HG02981 (cell line): Measurements from ENCODE around the gene ANKDD1A.
A peak's percentile ranks its signal among the peaks of the same experiment; 100 is the strongest.

Source experiments
- ATAC-seq: cut with Tn5 transposase; IDR thresholded peaks from one replicate; pipeline ENCODE4 v1.9.1; 2021; ENCODE audit warnings: mild to moderate bottlenecking, moderate library complexity; ENCODE audit not compliant: unreplicated experiment

ANKDD1A gene

DNA sequence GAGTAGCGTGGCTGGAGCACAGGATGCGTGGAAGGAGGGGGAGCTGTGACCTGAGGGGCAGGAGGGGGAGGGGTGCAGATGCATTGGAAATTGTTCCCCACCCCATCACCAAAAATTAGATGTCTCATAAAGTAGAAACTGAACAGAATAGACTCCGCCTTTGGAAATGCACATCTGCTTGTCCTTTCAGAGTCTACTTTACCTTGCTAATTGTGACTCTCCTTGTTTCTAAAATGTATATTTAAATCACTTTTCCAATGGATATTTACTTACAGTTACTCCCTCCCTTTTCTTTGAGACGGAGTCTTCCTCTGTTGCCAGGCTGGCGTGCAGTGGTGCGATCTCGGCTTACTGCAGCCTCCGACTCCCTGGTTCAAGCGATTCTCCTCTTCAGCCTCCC lies 47.4 kb downstream of the ANKDD1A start:
- no peak for ATAC-seq

DNA sequence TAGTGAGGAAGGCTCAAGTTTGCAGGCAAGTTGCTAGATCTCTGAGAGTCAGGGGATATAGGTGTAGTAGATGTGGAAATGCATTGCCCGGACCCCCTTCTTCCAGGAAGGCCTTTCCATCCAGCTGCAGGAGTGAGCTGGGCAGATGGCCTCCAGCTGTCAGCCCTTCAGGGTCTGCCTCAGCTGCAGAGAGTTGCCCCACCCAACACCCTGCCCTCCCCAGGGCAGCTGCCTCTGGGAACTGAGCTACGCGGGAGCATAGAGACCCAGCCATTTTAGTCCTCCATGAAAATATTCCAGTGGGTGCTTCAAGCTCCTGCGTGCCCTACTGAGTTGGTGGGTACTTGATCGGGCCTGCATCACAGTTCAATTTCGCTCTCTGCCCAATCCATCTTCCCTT lies 48.5 kb downstream of the ANKDD1A start:
- ATAC-seq, result no peak

DNA sequence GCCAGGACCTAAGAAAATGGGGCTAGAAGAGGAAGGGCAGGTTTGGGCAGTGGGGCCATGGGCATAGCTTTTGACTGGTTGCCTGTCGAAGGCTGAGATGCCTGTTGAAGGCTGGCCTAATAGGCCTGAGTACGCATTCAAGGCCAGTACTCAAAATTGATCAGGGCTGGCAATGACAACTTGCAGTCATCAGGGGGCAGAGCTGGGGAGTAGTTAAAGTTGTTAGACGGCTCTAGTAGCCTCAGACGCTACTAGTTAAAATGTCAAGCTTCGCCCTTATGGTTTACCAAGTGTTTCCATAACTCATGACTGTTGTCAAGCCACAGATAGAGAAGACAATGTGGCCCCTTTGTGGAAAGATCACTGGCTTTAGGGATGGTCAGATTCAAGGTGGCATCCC lies 49.3 kb downstream of the ANKDD1A start:
- no peak for ATAC-seq

DNA sequence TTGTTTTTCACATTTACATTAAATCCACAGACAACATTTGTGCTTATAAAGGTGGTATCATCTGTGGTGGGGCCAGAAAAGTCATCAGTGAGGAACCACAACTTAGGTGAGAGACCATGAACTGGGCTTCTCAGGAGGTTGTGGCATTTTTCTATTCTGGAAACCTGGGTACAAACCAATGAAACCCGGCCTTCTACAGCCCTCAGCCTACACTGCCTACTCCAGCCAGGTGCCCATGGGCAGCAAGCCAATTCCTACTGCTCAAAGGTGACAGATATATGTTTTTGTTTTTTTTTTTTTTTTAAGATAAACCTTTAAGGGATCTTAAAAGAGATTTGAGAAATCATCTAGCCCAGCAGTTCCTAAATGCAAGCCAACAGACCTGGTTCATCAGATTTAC lies 57.7 kb downstream of the ANKDD1A start:
- ATAC-seq, result no peak

DNA sequence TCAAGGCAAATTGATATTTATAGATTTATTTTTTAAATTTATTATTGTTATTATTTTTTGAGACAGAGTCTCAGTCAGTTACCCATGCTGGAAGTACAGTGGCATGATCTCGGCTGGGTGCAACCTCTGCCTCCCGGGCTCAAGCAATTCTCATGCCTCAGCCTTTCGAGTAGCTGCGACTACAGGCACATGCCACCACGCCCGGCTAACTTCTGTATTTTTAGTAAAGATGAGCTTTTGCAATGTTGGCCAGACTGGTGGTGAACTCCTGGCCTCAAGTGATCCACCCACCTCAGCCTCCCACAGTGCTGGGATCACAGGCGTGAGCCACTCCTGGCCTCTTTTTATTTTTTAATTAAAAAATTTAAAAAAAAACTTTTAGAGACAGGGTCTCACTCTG lies 59.0 kb downstream of the ANKDD1A start:
- no peak for ATAC-seq

- no peak for ATAC-seq
Measured at GRCh38 chr15:64975390-64975789, 63.7 kb downstream of the ANKDD1A start.

GRCh38 chr15:64979252-64979710 lies 67.6 kb downstream of the ANKDD1A start:
- ATAC-seq, result no peak

- ATAC-seq, result no peak
Measured at GRCh38 chr15:64981812-64982431, 70.2 kb downstream of the ANKDD1A start.

DNA sequence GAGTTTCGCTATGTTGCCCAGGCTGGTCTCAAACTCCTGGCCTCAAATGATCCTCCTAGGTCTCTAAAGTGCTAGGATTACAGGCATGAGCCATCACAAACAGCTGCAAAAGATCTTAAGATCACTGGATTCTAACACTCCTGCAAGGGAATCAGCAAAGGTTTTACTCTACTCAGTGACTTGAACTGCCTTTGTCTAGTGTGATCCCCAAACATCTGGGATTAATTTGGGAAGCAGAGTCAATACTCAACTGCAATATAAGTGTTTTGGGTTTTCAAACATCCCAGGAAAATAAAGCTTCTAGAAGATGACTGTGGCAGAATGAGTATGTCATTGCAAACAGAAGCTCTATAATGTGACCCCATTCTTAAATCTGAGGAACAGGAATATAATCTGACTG lies 70.8 kb downstream of the ANKDD1A start:
- ATAC-seq, result no peak

DNA sequence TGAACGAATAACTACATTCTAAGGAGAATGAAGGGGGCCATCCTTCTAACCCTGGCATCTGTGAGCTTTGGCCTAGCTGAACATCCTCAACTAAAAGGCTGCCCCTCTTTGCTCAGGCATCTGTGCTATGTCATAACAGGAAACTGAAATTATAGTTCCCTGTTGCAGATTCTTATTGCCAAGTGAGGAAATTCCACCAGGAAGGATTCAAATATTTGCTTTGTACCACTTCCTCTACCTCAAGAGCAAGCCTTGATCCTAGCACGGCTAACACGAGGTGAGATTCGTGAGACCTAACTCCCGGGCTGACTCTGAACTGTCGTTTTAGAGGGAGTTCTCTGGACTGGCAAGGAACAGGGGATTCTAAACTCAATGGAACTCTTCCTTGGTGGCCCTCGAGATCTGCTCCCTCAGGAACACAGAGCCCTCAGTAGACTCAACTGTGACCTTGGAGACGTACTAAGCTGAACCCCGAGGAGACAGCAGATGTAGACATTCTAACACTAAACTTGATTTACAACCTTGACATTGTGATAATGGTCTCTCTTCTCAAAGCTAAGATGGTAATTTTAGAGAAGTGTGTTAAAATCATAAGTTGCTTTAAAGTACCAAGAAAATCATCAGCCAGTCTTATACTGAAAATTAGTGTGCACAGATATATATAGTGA lies 73.8 kb downstream of the ANKDD1A start:
- ATAC-seq, result no peak

DNA sequence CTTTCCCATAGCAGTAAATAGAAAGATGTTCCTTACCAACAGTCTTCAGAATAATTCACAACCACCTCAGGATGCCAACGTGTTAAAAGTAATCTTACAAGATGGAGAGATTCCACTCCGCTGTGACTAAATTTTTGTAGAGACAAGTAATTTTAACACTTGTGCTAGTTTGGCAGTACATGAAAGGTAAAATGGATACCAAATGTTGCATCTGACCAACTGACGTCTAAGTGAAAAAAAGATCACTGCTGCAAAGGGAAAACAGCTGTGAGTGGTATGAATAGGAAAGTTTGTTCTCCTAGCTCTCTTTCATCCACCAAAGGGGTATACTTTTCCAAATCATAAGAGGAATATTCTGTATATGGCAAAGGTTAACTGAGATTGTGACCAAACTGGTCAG lies 75.4 kb downstream of the ANKDD1A start:
- no peak for ATAC-seq

DNA sequence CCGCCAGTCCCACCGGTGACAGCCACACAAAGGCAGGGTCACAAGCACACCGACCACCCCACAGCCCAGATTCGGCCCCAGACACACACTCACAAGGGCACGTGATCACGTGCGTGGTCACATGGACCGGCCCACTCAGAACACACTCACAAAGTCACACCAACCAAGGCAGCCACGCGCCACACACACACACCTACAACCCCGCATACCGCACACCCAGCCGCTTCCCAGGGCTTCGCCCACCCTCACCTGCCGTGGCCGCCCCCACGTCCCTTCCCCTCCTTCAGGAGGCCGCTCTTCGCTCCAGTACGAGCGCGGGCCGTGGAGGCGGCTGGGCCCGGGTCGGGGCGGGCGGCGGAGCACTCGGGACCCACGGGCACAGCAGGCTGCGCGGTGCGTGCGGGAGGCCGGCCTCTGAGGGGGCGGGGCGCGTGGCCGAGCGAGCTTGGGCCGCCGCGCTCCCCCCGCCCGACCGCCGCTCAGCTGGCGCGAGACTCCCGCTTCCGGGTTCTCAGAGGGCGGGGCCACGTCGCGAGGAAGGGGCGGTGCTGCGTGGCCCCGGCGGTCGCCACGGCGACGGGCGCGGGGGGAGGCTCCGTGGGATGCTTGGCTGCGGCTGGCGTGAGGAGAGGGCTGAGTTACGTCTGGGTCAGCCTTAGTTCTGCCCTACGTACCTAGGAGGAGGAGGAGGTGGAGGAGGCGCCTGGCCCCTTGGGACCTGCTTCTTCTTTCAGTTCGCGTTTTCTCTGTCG lies 77.9 kb downstream of the ANKDD1A start, which contains the start of gene SPG21:
TSS of gene SPG21 (minus strand) at position 499 of the 752 bp plus-strand sequence. CDS start 6,345 bp downstream, outside the sequence.
- ATAC-seq, result peak; percentile 95

- ATAC-seq, result no peak
Measured at GRCh38 chr15:64990168-64990470, 78.4 kb downstream of the ANKDD1A start.

- ATAC-seq, result no peak
Measured at GRCh38 chr15:64991536-64992135, 79.9 kb downstream of the ANKDD1A start.

GRCh38 chr15:64993290-64993689 lies 81.6 kb downstream of the ANKDD1A start:
- ATAC-seq, result no peak

DNA sequence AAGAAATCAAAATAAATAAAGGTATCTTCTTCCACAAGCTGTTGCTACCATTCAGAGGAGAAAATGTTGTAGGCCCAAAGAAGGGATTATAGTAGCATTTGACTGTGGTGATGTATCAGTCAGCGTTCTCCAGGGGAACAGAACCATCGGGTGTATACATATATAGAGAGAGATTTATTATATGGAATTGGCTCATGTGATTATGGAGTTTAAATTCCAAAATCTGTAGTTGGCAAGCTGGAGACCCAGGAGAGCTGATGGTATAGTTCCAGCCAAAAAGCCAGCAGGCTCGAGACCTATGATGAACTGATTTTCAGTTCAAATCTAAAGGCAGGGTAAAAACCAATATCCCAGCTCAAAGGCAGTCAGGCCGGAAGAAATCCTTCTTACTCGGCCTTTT lies 85.4 kb downstream of the ANKDD1A start:
- no peak for ATAC-seq

GRCh38 chr15:64997745-64998375 lies 86.2 kb downstream of the ANKDD1A start:
- ATAC-seq, result no peak

- no peak for ATAC-seq
Measured at GRCh38 chr15:65004993-65005392, 93.3 kb downstream of the ANKDD1A start.

GRCh38 chr15:65006876-65007275 lies 95.2 kb downstream of the ANKDD1A start:
- ATAC-seq, result no peak
